Measurements from ENCODE around the gene STARD7. TPM values are rescaled to one million over a fixed set of nuclear protein-coding genes. Genes with fewer than 3 reads are reported as not detected.
A peak's percentile ranks its signal among the peaks of the same experiment; 100 is the strongest.

Gene STARD7
- total RNA-seq, 2 donors from 2014 or later = 145 to 159 TPM

- no peaks in the 10 kb centered on the region for H3K27me3 Mint-ChIP-seq (ENCODE audit: insufficient read depth)
- Histone ChIP-seq H3K27me3 (ENCODE audit: control insufficient read depth, insufficient read depth, low read length, poor library complexity, severe bottlenecking) (no peaks in the 10 kb centered on the region), H3K27ac (ENCODE audit: low read depth, low read length) (no peak overlapping the region), H3K36me3 (ENCODE audit: control insufficient read depth, insufficient read depth, low read length) (peaks cover 48% of the 10 kb centered on the region), H3K9ac (ENCODE audit: extremely low read depth, low read length, poor library complexity, severe bottlenecking) (no peak overlapping the region), H3K4me3 (ENCODE audit: low read length) (no peak overlapping the region), H3K9me3 (ENCODE audit: control insufficient read depth, low read length) (no peaks in the 10 kb centered on the region), H3K4me1 (ENCODE audit: control insufficient read depth, insufficient read depth, low read length) (no peaks in the 10 kb centered on the region)
- H3K9me3 Mint-ChIP-seq = no peaks in the 10 kb centered on the region
- no peaks in the 10 kb centered on the region for H3K4me1 Mint-ChIP-seq
- H3K27ac Mint-ChIP-seq = no peak overlapping the region
- H3K4me3 Mint-ChIP-seq = no peak overlapping the region
- no peak for TF ChIP-seq CTCF (conservative IDR thresholded peaks at IDR 0.05)
- peaks cover 37% of the 10 kb centered on the region for H3K36me3 Mint-ChIP-seq (ENCODE audit: low read depth)
- WGBS, 2 experiments (ENCODE audit: insufficient coverage in 1 of 2, insufficient read length in 1 of 2) = 96 to 98% methylated on average over 8 to 11 of the region's 11 CpGs
- DNase-seq = no peak
Observed at GRCh38 chr2:96254571-96254970, 45.9 kb upstream of the STARD7 start.

- no peak for DNase-seq
- no peaks in the 10 kb centered on the region for H3K27me3 Mint-ChIP-seq (ENCODE audit: insufficient read depth)
Observed at GRCh38 chr2:96253006-96253405, 44.4 kb upstream of the STARD7 start.

GRCh38 chr2:96252526-96252925, 43.9 kb upstream of the STARD7 start:
- Histone ChIP-seq H3K9ac (ENCODE audit: extremely low read depth, low read length, poor library complexity, severe bottlenecking) (no peak overlapping the region), H3K9me3 (ENCODE audit: control insufficient read depth, low read length) (no peaks in the 10 kb centered on the region), H3K27ac (ENCODE audit: low read depth, low read length) (no peak overlapping the region), H3K27me3 (ENCODE audit: control insufficient read depth, insufficient read depth, low read length, poor library complexity, severe bottlenecking) (no peaks in the 10 kb centered on the region), H3K4me1 (ENCODE audit: control insufficient read depth, insufficient read depth, low read length) (no peaks in the 10 kb centered on the region), H3K36me3 (ENCODE audit: control insufficient read depth, insufficient read depth, low read length) (peaks cover 34% of the 10 kb centered on the region), H3K4me3 (ENCODE audit: low read length) (no peak overlapping the region)
- Mint-ChIP-seq H3K4me1 (no peaks in the 10 kb centered on the region), H3K4me3 (no peak overlapping the region), H3K36me3 (ENCODE audit: low read depth) (peaks cover 35% of the 10 kb centered on the region), H3K27me3 (ENCODE audit: insufficient read depth) (no peaks in the 10 kb centered on the region), H3K9me3 (no peaks in the 10 kb centered on the region), H3K27ac (peak overlapping the region; percentile 27)
- no peak for DNase-seq
- WGBS, 2 experiments (ENCODE audit: insufficient coverage in 1 of 2, insufficient read length in 1 of 2) = 70 to 96% methylated on average over 3 to 8 of the region's 8 CpGs
- TF ChIP-seq CTCF (conservative IDR thresholded peaks at IDR 0.05) = no peak

More at GRCh38 chr2:96253006-96253405, 44.4 kb upstream of the STARD7 start:
- Mint-ChIP-seq H3K4me1 (no peaks in the 10 kb centered on the region), H3K27ac (no peak overlapping the region), H3K4me3 (no peak overlapping the region), H3K36me3 (ENCODE audit: low read depth) (peaks cover 37% of the 10 kb centered on the region), H3K9me3 (no peaks in the 10 kb centered on the region)
- Histone ChIP-seq H3K27ac (ENCODE audit: low read depth, low read length) (no peak overlapping the region), H3K36me3 (ENCODE audit: control insufficient read depth, insufficient read depth, low read length) (peaks cover 35% of the 10 kb centered on the region), H3K4me1 (ENCODE audit: control insufficient read depth, insufficient read depth, low read length) (no peaks in the 10 kb centered on the region), H3K27me3 (ENCODE audit: control insufficient read depth, insufficient read depth, low read length, poor library complexity, severe bottlenecking) (no peaks in the 10 kb centered on the region), H3K9me3 (ENCODE audit: control insufficient read depth, low read length) (no peaks in the 10 kb centered on the region), H3K4me3 (ENCODE audit: low read length) (no peak overlapping the region), H3K9ac (ENCODE audit: extremely low read depth, low read length, poor library complexity, severe bottlenecking) (no peak overlapping the region)
- no peak for TF ChIP-seq CTCF (conservative IDR thresholded peaks at IDR 0.05)
- 92 to 93% methylated on average over 4 to 7 of the region's 7 CpGs for WGBS, 2 experiments (ENCODE audit: insufficient coverage in 1 of 2, insufficient read length in 1 of 2)

Measured in endodermal cell (in vitro differentiated cells).